ENCODE data around the gene ANKS1B.

ANKS1B gene

DNA sequence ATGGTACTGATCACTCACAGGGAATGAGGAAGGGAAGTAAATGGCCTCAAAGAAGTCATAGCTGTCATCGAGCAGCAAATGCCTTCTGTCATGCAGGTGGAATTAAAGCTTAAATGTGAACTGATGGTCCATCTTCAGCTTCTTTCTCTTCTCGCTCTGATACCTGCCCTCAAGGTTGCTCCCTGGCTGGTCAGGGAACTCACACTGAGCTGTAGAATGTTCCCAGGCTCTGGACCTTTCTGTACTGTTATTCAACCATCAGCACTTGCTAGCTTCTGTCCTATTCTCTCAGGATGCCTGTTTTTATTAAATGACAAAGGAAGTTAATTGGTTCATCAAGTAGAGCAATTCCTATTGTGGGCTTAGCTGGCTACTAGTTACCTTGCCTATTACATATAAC, 875.8 kb downstream of the ANKS1B start:
- no peak for DNase-seq

DNA sequence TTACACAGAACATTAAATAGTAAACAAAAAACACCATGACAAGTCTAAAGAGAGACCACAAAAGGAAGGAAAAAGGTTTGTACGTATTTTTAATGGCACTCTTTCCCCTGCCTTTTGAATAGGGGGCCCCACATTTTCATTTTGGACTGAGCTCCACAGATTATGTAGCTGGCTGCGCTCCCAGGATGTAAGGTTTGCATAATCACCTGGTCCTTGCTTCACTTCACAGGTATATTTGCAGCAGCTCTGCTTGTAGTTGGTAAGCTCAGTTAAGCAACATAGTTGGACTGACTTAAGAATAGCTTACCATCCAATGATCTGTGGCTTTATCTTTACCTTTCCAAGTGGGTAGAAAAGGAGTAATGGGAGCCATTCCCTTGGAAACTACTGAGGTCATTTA, 885.0 kb downstream of the ANKS1B start:
- DNase-seq, result no peak

DNA sequence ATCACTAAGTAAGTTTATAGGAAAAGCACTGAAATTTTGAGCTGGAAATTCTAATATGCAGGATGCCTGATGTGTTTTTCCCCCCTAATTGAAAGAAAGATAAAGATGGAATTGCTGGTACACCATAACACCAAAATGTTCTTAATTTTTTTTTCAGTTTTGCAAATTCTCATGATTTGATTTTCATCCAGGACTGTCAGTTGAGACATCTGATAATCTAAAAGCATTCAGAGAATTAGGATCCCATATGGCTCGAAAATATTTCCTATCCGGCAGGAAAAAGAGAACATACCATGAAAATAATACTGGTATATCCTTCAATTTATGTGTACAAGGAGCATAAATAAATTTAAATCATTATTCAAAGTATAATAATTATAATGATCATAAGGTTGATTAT, 887.6 kb downstream of the ANKS1B start:
- no peak for DNase-seq

DNA sequence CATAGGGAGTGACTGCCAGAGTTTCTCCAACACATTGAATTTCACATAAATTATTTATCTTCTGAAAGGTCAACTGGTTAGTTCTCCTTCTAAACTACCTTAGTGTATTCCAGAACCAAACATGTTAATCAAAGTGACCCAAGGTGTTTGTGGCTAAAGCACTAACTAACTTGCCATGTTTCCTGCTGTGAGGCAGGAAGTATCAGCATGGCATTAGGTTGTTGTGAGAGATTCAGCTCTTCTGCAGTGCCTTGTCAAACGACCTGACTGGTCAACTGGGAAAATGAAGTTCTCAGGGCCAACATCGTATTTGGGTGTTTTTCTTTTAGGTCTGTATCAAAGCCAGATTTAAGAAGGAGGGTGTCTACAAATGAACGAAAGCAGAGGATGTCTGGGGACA, 891.6 kb downstream of the ANKS1B start:
- DNase-seq, result no peak

DNA sequence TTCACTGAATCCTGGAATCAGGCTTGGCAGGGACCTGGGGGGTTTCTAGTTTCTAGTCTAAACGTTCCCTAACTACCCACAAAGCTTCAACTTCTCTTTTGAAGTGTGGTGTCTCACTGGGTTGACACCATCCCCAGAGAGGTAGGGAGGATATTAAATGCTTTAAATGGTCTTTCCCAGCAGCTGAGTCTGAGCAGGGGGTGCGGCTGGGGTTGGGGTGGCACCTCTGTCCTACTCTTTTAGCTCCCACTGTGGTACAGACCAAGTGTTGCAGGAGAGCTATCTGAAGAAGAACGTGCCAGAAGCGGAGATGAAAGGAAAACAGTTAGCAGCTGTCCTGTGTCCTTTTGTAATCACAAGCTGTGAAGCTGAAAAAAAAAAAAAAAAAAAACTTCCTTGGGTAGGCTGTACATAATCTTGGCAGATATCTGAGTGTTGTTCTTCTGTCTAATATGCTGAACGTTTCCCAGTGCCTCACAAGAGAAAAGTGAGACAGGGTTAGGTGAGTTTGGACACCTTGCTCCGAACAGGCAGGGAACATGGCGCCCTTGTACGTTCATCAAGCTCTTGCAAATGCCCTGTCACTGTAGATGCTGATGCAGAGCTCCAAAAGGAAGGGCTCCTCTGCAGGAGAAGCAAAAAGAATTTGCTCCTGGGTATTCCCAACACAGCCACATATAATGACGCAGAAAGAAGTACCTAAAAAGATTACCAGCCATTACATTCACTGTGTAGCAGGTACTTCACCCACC, 892.5 kb downstream of the ANKS1B start:
- no peak for DNase-seq

DNA sequence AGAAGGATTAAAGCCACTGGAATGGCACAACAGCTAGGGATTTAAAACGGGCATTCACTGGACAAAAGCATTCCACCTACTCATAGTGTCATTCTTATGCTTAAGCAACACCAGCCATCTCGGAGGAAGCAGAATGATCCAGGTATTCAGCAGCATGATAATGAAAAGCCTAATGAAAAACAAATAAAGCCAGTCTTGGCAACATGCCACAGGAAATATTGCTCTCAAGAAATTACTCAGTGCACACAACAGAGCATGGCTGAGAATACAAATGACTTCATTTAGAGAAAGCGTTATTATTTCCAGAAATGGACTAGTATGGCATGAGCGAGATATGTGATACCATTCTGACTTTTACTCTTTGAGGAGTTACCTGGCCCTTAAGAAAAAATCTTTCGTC, 897.5 kb downstream of the ANKS1B start:
- DNase-seq, result no peak

DNA sequence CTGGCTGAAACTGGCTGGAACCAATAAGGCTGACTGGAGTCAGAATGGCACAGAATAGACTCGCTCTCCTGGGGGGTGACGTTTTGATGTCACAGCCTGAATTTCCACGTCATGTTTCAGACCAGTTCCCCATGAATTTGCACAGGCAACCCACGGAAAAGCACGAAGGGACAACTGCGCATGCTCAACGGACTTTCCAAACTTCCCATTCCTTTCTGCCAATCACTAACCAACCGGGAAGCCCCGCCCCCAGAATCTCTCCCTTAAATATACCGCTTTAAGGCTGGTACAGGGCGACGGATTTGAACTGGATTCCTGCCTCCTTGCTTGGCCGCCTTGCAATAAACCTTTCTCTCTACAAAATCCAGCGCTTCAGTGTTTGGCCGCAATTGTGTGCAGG, 904.9 kb downstream of the ANKS1B start:
- no peak for DNase-seq

DNA sequence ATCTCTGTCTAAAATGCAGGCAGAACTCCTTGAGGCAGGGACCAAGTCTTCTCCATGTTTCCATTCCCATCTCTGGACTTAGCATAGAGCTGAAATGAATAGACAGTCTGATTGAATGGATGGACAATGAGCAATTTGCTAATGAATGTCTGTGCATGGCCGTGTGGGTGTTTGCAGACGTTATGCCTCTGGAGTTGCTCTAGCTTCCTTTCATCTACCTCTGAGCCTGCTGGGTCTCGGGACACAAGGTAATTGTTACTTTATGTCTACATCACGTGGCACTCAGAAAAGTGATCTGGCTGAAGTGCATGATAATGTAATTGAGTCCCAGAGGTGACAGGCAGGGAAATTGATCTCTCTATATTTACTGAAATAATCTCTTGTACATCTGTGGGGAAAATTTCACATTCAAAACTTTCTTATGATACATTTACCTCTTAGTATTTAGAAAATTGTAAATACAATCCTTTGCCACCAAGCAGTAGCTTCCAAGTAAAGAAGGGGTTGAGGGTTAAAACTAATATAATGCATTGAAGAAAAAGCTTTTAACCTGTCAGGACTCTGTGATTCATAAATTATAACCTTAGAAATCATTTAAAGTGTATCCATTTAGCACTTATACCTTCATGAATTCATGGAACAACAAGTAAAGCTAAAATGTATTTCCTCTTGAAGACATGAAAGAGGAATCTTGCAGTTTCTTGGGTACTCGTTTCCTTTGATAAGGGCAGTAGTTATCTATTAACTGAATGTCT, 915.6 kb downstream of the ANKS1B start:
- no peak for DNase-seq

DNA sequence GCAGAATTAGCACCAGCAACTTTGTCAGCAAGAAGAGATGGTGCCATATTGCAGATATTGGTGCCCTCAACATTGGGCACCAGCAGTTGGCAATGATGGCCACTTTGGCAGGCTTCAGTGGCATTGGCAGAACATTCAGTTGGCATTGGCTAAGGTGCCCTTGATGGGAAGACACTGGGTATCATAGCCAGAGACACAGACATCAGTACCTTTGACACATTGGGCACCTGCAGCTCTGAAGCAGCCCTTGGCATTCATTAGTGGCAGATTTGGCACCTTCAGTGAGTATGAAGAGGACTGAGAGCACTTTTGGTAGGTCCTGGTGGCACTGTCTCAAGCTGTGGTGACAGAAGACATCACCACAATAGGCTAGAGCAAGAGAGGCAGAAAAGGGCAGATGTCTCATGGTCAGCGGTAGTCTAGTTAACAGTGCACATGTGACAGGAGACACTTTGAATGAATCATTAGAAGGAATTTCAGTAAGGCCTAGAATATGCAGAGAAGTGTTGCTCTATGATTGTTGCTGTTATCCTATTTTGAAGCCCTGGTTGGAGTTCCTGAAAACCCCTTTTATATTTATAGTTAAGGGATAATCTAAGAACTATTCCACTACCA, 917.5 kb downstream of the ANKS1B start:
- no peak for DNase-seq

DNA sequence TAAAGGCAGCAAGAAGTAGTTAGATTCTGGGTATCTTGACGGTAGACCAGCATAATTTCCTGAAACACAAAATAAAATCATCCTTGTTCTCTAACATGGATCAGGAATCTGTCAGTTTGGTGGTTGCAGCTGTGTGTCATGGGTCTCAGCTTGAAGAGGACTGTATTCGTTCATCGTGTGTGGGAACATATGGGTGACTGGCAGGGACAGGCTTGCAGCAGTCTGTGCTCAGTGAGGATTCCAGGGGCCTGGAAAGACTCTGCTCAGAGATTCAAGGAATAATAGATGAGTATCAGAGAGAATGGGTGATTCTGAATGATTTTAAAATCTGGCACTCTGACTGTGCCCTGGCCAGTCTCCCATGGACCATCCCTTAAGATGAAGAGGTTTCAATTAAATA, 918.0 kb downstream of the ANKS1B start:
- no peak for DNase-seq

DNA sequence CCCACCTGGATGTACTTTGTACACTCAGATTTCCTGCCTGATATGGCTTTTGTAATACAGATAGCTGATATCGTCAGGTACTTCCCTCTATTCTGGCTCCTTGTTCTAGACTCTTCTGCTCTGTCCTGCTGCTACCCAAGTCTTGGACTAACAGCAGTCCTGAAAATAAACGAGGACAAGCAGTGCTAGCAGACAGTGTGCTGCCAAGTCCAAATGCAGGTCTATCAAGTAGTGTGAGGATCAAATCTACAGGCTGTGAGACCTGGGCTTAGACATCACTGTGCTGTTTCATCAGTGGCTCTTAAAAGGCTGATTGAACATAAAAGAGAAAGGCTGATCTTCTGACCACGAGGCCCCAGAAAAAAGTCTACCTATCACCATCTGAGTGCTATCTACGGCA, 921.6 kb downstream of the ANKS1B start:
- no peak for DNase-seq

DNA sequence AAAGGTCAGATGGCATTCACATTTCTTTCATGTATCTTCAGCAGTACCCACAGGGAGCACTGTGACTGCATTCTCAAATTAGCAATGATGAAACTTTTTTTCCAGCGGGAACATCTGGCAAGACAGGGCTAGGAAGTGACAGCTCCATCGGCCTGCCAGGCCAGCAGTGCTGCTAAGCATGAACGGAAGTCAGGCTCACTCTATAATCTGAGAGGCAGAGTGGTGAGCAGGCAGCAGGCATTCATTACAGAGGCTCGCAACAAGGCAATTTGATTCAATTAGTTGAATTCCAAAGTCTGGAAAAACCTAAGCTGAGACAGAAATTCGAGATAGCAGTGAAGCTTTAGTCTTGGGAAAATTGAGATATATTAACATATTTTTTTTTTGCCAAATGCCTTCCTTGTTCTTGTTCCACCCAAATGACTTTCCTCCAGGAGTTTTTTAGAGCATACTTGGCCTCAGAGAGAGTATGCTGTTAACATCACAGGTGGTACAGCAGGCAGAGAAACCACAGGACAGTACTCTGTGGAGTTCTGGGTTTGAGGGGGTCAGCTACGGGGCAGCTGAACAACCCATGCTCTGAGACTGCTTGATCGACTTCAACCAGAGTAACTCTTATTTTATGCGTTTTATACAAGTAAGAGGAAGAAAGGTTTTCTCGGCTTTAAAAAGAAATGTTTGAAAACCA, 924.8 kb downstream of the ANKS1B start:
- DNase-seq, result no peak

DNA sequence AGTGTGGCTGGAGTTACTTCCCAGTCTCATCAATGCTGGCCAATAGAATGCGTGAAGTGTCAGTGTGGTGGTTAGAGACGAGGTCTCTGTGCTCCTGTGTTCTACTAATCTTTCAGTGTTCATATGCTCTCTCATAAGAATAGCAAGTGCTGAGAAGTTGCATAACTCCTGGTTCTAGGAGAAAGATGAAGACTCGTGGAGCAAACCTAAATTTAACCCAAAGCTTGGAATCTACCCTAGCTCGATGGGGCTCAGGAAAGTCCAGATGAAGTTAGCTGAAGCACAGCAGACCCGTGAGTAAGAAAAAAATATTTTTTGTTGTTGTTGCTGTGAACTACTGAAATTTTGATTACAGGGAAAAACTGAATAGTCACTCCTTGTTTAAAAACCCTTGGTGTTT, 927.1 kb downstream of the ANKS1B start:
- no peak for DNase-seq

DNA sequence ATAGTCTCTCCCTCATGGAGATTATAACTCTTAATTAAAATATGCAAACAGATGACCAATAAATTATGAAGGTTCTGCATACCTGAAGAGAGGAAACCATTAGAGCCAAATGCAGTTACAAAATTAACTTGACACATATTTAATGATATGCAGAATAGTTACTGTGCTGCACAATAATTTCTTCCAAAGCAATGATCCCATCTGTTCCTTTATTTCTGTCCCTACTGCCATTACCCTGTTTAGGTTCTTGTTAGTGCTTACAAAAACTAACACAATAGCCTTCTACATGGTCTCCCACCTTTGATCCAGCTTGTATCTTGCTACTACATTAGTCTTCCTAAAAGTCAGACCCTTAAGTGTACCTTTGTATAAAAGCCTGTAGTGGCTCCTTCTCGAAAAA, 928.5 kb downstream of the ANKS1B start:
- DNase-seq, result no peak

DNA sequence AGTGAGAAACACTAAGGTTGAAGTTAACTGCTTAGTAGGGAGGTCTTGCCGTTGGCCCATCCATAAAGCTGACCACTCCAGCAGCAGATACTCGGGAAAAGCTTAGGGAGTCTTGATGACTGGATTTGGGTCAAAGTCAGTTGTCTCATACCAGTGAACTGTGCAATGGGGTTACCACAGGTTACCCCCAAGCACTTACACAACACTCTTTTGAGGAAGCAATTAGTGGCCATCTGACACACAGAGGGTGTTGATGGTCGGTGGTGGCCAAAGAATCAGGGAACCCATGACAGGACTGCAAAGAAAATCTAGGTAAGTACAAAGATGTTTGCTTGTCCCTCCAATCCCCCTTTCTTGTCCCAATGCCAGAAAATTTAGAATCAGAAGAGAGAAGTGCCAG, 929.4 kb downstream of the ANKS1B start:
- no peak for DNase-seq

DNA sequence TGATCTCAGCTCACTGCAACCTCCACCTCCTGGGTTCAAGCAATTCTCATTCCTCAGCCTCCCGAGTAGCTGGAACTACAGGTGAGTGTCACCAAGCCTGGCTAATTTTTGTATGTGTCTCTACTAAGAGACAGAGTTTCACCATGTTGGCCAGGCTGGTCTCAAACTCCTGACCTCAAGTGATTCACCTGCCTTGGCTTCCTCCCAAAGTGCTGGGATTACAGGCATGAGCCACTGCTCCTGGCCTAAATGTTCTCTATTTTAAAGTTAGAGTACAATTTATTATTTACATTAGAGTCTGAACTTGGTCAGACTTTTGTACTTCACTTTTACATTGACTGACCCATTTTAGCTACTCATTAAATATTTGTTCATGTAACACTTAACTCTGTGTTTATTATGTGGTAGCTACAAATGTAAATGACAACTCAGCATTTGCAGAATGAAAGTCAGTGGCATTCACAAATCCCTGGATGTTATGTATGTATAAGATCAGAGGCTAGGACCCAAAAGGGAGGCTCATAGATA, 930.1 kb downstream of the ANKS1B start:
- DNase-seq, result no peak

DNA sequence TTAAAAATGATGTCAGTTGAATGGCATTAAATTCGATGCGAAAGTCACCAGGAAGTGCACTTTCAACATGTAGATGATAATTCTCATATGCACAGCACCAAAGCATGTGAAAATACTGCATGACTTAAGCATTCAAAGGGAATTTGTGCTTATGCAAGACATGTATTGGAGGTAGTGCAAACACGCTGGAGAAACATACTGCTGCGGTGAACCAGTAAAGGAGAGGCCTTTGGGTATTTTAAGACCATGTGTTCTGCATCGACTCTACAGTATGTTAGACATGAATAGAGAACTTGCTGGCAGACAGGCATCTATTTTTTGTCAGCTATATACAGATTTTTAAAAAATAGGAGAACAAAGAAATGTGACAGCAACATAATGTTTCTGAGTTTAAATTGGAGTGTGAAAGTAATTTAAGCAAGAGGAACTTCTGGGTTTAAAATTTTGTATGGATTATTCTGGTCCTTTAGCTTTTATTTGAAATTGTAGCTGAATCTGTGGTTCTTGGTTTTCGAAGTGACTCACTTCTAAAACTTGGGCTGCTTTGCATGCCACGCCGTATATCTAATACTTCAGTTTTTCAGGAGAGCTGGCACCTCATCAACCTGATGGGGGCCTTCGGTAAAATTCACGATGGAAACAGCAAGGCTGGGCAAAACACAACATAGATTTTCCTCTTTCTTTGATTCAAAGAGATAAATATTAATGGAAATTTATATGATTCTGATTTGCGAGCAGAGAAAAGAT, 930.9 kb downstream of the ANKS1B start:
- DNase-seq, result no peak

DNA sequence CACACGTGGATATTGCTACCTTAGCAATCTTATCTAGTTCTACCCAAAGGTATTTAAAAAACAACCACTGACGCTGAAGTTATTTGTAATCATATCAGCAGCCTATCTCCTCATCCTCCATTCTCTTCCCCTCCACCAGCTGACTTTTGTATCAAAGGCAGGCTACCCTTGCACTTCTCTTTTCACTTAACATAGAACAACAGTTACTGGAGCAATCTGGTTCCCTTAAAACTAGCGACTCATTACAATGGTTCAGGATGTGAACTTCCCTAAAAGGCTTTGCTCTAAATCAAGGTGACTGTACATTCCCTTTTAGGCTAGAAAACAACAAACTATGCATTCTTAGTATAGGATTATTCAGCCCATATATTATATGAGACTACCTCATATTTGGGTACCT, 935.0 kb downstream of the ANKS1B start:
- DNase-seq, result no peak

DNA sequence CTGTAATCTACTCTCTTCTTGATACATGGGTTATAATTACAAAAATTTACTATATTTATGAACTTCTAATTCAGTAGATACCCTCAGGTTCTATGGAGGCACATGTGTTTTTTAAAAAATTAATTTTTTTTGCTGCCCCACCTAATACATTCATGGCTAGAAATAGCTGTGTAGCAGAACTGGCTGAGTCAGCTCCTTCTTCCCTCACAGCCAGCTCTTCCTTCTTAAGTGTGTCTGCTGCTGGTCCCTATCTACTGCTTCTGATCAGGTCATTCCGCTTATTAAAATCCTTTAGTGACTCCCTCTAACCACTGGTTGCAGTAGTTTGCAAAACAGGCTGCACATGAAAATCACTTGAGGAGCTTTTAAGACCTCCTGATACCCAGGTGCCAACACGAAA, 939.6 kb downstream of the ANKS1B start:
- no peak for DNase-seq

DNA sequence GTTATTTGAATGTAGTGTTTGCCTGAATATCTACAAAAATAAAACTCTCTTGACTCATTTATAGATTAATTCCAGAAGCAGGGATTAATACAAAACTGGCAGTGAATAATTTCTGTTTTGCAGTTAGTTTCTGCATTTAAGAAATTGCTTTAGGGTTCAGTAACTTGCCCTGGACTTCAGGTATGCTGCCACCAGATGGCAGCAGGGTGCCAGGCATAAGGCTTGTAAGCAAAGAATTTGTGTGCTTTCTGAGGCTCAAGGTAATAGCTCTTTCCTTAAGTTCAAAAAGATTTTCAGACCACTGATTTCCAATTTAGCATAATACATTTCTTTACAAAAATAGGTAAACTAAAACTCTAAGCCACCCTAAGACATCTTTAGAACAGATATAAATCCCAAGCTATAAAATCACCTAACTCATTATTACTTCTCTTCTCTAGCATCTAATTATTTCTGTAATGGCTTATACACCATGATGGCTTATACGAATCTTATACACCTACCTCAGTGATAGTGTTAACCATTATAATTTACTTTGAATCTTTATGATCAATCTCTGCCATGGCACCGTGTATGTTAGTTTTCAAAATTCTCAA, 941.3 kb downstream of the ANKS1B start:
- DNase-seq, result peak; percentile 26 to 31

DNA sequence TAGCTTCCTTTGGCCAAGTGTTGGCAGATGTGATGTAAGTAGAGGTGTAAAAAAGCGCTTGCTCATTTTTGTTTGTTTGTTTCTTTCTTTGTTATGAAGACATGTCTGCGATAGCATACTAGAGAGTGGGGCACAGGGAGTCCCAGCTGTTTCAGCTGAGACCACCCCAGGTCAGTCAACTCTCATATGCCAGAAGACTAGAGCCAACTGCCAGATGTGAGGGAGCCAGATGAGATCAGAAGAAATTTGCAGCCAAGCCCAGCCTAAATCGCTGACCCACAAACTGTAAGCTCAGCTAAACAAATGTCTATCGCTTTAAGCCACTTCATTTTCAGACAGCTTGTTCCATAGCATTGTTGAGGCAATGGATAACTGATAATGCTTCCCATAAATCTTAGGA, 942.5 kb downstream of the ANKS1B start:
- no peak for DNase-seq

Measured in CD4-positive, alpha-beta T cell treated with Interleukin-4 for 1 hour (primary cell).